T-cell (primary cell): ENCODE results near the gene KAT2A. TPM values are rescaled to one million over a fixed set of nuclear protein-coding genes. Genes with fewer than 3 reads are reported as not detected.
"Not testable (repeated sequence)": the region's sequence is repeated elsewhere in the genome, so short reads cannot be mapped to it uniquely, and the experiment has no call there.

ENCODE experiments used
- ATAC-seq, 4 experiments: fragments of 200-7000 bp in 3 of 4; fragments of 150-1000 bp in 1 of 4; cut with Tn5 transposase; replicated peaks in 1 of 4; 1 replicate in 3 of 4; 2 replicates in 1 of 4; pipeline ENCODE4 v1.10.0; 2021; ENCODE audit warnings: moderate library complexity in 3 of 4, mild to moderate bottlenecking in 2 of 4, moderate number of reproducible peaks in 1 of 4
- CTCF ChIA-PET, 2 donors: fragments of 300-600 bp; sonication (Branson Sonifier 250); formaldehyde crosslinking; loops; one replicate each; lab custom pipeline; 2022; ENCODE audit warnings: antibody characterized with exemption in 2 of 2; lab: Charles Lee
- POLR2A ChIA-PET, 2 donors: fragments of 300-600 bp; sonication (Branson Sonifier 250); formaldehyde crosslinking; loops; one replicate each; lab custom pipeline; 2022; ENCODE audit warnings: antibody characterized with exemption in 2 of 2; lab: Charles Lee
- DNase-seq, 35 experiments: peaks; one replicate each; pipeline versions ENCODE4 v3.0.0 to v3.0.0-alpha.2; 2013 to 2023
- H3K27ac ChIP-seq: one replicate; pipeline ENCODE4 v1.5.1; 2013; ENCODE audit warnings: low read length
- H3K27me3 ChIP-seq, 2 experiments: replicated peaks in 1 of 2; 1 replicate in 1 of 2; 2 replicates in 1 of 2; pipeline versions ENCODE4 v1.6.1 to v1.7.0; 2013; ENCODE audit warnings: low read length in 1 of 2, mixed read lengths in 1 of 2; ENCODE audit not compliant: control insufficient read depth in 2 of 2, insufficient read depth in 2 of 2; ENCODE audit errors: extremely low read depth in 1 of 2
- H3K36me3 ChIP-seq, 2 donors: 1 replicate in 1 of 2; 2 replicates in 1 of 2; pipeline versions ENCODE4 v1.6.1 to v1.7.0; 2013; ENCODE audit warnings: low read length in 1 of 2; ENCODE audit not compliant: control insufficient read depth in 2 of 2, insufficient read depth in 1 of 2; ENCODE audit errors: extremely low read depth in 1 of 2
- H3K4me1 ChIP-seq, 2 experiments: 1 replicate in 1 of 2; 2 replicates in 1 of 2; pipeline versions ENCODE4 v1.6.1 to v1.7.0; 2013; ENCODE audit warnings: low read length in 2 of 2, mixed read lengths in 1 of 2; ENCODE audit not compliant: insufficient read depth in 2 of 2, control insufficient read depth in 1 of 2; ENCODE audit errors: extremely low read depth in 1 of 2
- H3K4me3 ChIP-seq, 2 donors: 1 replicate in 1 of 2; 2 replicates in 1 of 2; pipeline versions ENCODE4 v1.5.1 to v1.7.0; 2013; ENCODE audit warnings: mild to moderate bottlenecking in 2 of 2, low read length in 1 of 2, moderate library complexity in 1 of 2; ENCODE audit not compliant: control insufficient read depth in 1 of 2; ENCODE audit errors: extremely low read depth in 1 of 2
- H3K9me3 ChIP-seq: 2 replicates; pipeline ENCODE4 v1.7.0; 2013
- H3K27ac Mint-ChIP-seq, 2 donors: one replicate each; pipeline ENCODE4 v1.8.0; 2020 to 2021; ENCODE audit warnings: mild to moderate bottlenecking in 2 of 2, mixed read lengths in 2 of 2
- H3K27me3 Mint-ChIP-seq, 2 donors: one replicate each; pipeline ENCODE4 v1.8.0; 2021 to 2022; ENCODE audit warnings: mixed read lengths in 2 of 2
- H3K36me3 Mint-ChIP-seq: one replicate; pipeline ENCODE4 v1.8.0; 2021; ENCODE audit warnings: mixed read lengths
- H3K4me1 Mint-ChIP-seq, 3 donors: one replicate each; pipeline ENCODE4 v1.8.0; 2020 to 2022; ENCODE audit warnings: mixed read lengths in 3 of 3, mild to moderate bottlenecking in 1 of 3
- H3K4me3 Mint-ChIP-seq, 3 donors: one replicate each; pipeline ENCODE4 v1.8.0; 2020 to 2022; ENCODE audit warnings: mild to moderate bottlenecking in 3 of 3, mixed read lengths in 3 of 3, moderate library complexity in 3 of 3
- H3K9me3 Mint-ChIP-seq, 3 donors: one replicate each; pipeline ENCODE4 v1.8.0; 2020 to 2022; ENCODE audit warnings: mixed read lengths in 3 of 3
- WGBS: methylation state at CpG from one replicate; pipeline ENCODE4 v1.1.5; 2013; ENCODE audit warnings: missing lambda C conversion rate; ENCODE audit not compliant: insufficient coverage; 5-methylcytosine and 5-hydroxymethylcytosine counted together
- total RNA-seq, 35 experiments: library from RNA in 6 of 35; stranded (reverse) in 6 of 35; fragments of 120-200 nt in 1 of 35; gene quantifications; one replicate each; pipeline versions ENCODE4 v1.2.1 to v1.2.4 and lab custom pipeline; 2013 to 2026

KAT2A gene
- total RNA-seq, 5 donors from 2014 or later (not counting 1 experiment from before 2014, with no cell fraction given) = 41.1 to 75.5 (median 61.1) TPM

- no peaks in the 10 kb centered on the region for H3K27me3 ChIP-seq
- no peaks in the 10 kb centered on the region for H3K9me3 ChIP-seq
- CTCF ChIA-PET = no interaction called here
- Mint-ChIP-seq H3K4me3 (no peak overlapping the region), H3K36me3 (peaks cover 28% of the 10 kb centered on the region), H3K9me3 (no peaks in the 10 kb centered on the region), H3K27me3 (no peaks in the 10 kb centered on the region), H3K27ac (no peak overlapping the region), H3K4me1 (peaks cover 37 to 55% (median 50%) of the 10 kb centered on the region in 3 donors)
- H3K27ac ChIP-seq = no peak overlapping the region
- H3K36me3 ChIP-seq = peaks cover 7 to 46% of the 10 kb centered on the region in 2 donors
- POLR2A ChIA-PET = interaction anchor here in 1 of 2 donors (0.6 kb wide), 1 partner anchor 227 kb away, joined by 3 read pairs; no protein-coding TSS in a partner anchor
- H3K4me1 ChIP-seq = peaks cover 0 to 24% of the 10 kb centered on the region in 2 experiments
- ATAC-seq (no peak), DNase-seq (no peak)
- WGBS = 86% methylated on average over 5 of the region's 13 CpGs
- H3K4me3 ChIP-seq = no peak overlapping the region
Measured at GRCh38 chr17:42146911-42147607, 25.9 kb upstream of the KAT2A start.

DNA sequence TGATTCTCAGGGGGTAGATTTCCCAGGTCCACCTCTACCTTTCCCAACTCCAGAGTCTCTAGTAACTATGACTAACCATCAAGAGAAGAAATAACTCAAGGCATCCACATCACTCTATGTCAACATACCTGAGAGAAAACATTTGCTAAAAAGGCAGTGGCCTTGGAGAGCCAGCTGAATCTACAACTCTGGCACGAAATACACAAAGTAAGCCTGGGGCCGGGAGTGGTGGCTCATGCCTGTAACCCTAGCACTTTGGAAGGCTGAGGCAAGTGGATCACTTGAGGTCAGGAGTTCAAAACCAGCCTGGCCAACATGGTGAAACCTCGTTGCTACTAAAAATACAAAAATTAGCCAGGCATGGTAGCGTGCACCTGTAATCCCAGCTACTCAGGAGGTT lies 22.0 kb upstream of the KAT2A start:
- CTCF ChIA-PET = interaction anchor here in 1 of 2 donors (1.6 kb wide), 1 partner anchor 11 kb away, joined by 3 read pairs; no protein-coding TSS in a partner anchor
- H3K9me3 ChIP-seq, POLR2A ChIA-PET, H3K27ac ChIP-seq, H3K9me3 Mint-ChIP-seq, H3K4me3 ChIP-seq, ATAC-seq, H3K27me3 ChIP-seq, H3K27ac Mint-ChIP-seq, H3K4me3 Mint-ChIP-seq, DNase-seq, H3K27me3 Mint-ChIP-seq: not testable (repeated sequence)
- Histone ChIP-seq H3K4me1 (peaks cover 0 to 32% of the 10 kb centered on the region in 2 experiments), H3K36me3 (peaks cover 8 to 47% of the 10 kb centered on the region in 2 donors)
- Mint-ChIP-seq H3K4me1 (peaks cover 25 to 62% (median 60%) of the 10 kb centered on the region in 3 donors), H3K36me3 (peaks cover 33% of the 10 kb centered on the region)
- WGBS = 95% methylated on average over 4 of the region's 4 CpGs

DNA sequence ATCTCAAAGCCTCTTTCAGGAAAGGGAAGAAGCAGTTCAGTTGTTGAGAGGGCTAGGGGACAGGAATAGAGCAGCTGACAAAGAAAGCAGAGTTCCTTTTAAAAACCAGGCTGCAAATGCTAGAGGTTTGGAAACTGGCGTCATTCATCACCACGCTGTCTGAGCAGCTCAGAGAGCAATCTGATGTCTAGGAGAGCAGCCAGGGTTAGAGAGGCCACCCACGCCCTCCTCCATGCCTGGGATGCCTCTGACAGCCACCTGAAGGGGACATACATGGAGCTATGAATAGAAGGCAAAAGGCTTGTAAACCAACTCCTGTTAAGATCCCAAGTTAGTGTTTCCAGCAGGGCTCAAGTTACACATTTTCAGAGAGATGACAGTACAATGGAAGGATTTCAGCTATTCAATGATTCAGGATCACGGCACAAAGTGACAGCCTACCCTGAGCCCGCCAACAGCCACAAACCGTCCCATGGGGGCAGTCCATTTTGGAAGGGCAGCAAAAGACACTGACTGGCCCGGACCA lies 21.3 kb upstream of the KAT2A start:
- no peak overlapping the region for H3K27ac Mint-ChIP-seq
- ChIA-PET CTCF (interaction anchor here in 1 of 2 donors (1.6 kb wide), 1 partner anchor 12 kb away, joined by 3 read pairs; no protein-coding TSS in a partner anchor), POLR2A (interaction anchor here in 1 of 2 donors (0.5 kb wide), 1 partner anchor 178 kb away, joined by 4 read pairs; no protein-coding TSS in a partner anchor)
- DNase-seq (no peak), ATAC-seq (no peak)
- peaks cover 0 to 32% of the 10 kb centered on the region in 2 experiments for H3K4me1 ChIP-seq
- H3K36me3 ChIP-seq = peaks cover 8 to 45% of the 10 kb centered on the region in 2 donors
- peaks cover 20 to 64% (median 61%) of the 10 kb centered on the region in 3 donors for H3K4me1 Mint-ChIP-seq
- H3K27me3 Mint-ChIP-seq = no peaks in the 10 kb centered on the region
- no peaks in the 10 kb centered on the region for H3K9me3 Mint-ChIP-seq
- H3K27me3 ChIP-seq = no peaks in the 10 kb centered on the region
- WGBS = 91% methylated on average over 6 of the region's 7 CpGs
- H3K4me3 Mint-ChIP-seq = no peak overlapping the region
- no peaks in the 10 kb centered on the region for H3K9me3 ChIP-seq
- H3K27ac ChIP-seq = no peak overlapping the region
- peaks cover 31% of the 10 kb centered on the region for H3K36me3 Mint-ChIP-seq
- no peak overlapping the region for H3K4me3 ChIP-seq

DNA sequence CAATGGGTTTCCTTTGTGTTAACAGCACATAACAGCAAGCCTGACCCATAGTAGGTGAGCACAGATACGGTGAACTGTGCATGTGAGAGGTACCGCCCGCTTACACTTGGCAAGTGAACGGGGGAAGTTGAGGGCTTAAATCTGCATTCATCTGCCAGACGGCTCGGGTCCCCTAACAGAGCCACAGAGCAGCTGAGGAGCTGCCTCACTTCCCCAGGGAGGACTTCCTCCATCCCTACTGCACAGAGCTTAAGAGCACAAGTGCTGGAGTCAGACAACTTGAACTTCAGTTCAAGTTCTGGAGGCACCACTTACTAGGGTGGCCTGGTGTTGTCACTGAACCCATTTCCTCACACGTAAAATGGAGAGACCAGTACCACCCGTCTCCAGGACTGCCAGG lies 20.2 kb upstream of the KAT2A start:
- no peak for ATAC-seq
- peaks cover 0 to 36% of the 10 kb centered on the region in 2 experiments for H3K4me1 ChIP-seq
- H3K36me3 Mint-ChIP-seq = peaks cover 23% of the 10 kb centered on the region
- no peak overlapping the region for H3K4me3 ChIP-seq
- no peak overlapping the region for H3K27ac ChIP-seq
- H3K4me3 Mint-ChIP-seq = no peak overlapping the region
- no peak for DNase-seq
- no peaks in the 10 kb centered on the region for H3K9me3 ChIP-seq
- no peak overlapping the region for H3K27ac Mint-ChIP-seq
- H3K9me3 Mint-ChIP-seq = no peaks in the 10 kb centered on the region
- H3K36me3 ChIP-seq = peaks cover 8 to 42% of the 10 kb centered on the region in 2 donors
- H3K27me3 ChIP-seq = no peaks in the 10 kb centered on the region
- CTCF ChIA-PET = no interaction called here
- POLR2A ChIA-PET = interaction anchor here in 1 of 2 donors (0.5 to 0.7 kb wide), 2 partner anchors 12 to 30 kb away, joined by 6 read pairs; no protein-coding TSS in a partner anchor
- 78% methylated on average over 5 of the region's 8 CpGs for WGBS
- H3K4me1 Mint-ChIP-seq = peaks cover 15 to 61% (median 59%) of the 10 kb centered on the region in 3 donors
- no peaks in the 10 kb centered on the region for H3K27me3 Mint-ChIP-seq

GRCh38 chr17:42140690-42141089 lies 19.5 kb upstream of the KAT2A start:
- Histone ChIP-seq H3K36me3 (peaks cover 8 to 44% of the 10 kb centered on the region in 2 donors), H3K4me1 (peaks cover 4 to 41% of the 10 kb centered on the region in 2 experiments)
- DNase-seq, H3K4me3 ChIP-seq, ATAC-seq, POLR2A ChIA-PET, H3K27ac ChIP-seq, H3K27ac Mint-ChIP-seq, H3K27me3 ChIP-seq, H3K9me3 Mint-ChIP-seq, H3K4me3 Mint-ChIP-seq, H3K9me3 ChIP-seq, H3K27me3 Mint-ChIP-seq: not testable (repeated sequence)
- H3K36me3 Mint-ChIP-seq = peaks cover 23% of the 10 kb centered on the region
- peaks cover 22 to 66% (median 64%) of the 10 kb centered on the region in 3 donors for H3K4me1 Mint-ChIP-seq
- CTCF ChIA-PET = interaction anchor here in 1 of 2 donors (0.8 kb wide), 1 partner anchor 95 kb away, joined by 3 read pairs; no protein-coding TSS in a partner anchor
- WGBS = 94% methylated on average over 2 of the region's 7 CpGs

- POLR2A ChIA-PET = interaction anchor here in 1 of 2 donors (0.6 kb wide), 1 partner anchor 55 kb away, joined by 4 read pairs; no protein-coding TSS in a partner anchor
- peaks cover 8 to 41% of the 10 kb centered on the region in 2 donors for H3K36me3 ChIP-seq
- DNase-seq (no peak), ATAC-seq (no peak)
- no peaks in the 10 kb centered on the region for H3K9me3 ChIP-seq
- Mint-ChIP-seq H3K4me3 (no peak overlapping the region), H3K9me3 (no peaks in the 10 kb centered on the region), H3K27ac (no peak overlapping the region), H3K4me1 (peaks cover 27 to 76% (median 75%) of the 10 kb centered on the region in 3 donors), H3K27me3 (no peaks in the 10 kb centered on the region), H3K36me3 (peaks cover 24% of the 10 kb centered on the region)
- CTCF ChIA-PET = interaction anchor here in 1 of 2 donors (1.0 kb wide), 1 partner anchor 12 kb away, joined by 3 read pairs; no protein-coding TSS in a partner anchor
- H3K4me3 ChIP-seq = no peak overlapping the region
- H3K4me1 ChIP-seq = peaks cover 11 to 55% of the 10 kb centered on the region in 2 experiments
- H3K27ac ChIP-seq = no peak overlapping the region
- no peaks in the 10 kb centered on the region for H3K27me3 ChIP-seq
- 95% methylated on average over 6 of the region's 7 CpGs for WGBS
Measured at GRCh38 chr17:42138749-42139492, 17.8 kb upstream of the KAT2A start.
